ENCODE measurements around the gene GPSM3.

- TF ChIP-seq, protein P1, sequence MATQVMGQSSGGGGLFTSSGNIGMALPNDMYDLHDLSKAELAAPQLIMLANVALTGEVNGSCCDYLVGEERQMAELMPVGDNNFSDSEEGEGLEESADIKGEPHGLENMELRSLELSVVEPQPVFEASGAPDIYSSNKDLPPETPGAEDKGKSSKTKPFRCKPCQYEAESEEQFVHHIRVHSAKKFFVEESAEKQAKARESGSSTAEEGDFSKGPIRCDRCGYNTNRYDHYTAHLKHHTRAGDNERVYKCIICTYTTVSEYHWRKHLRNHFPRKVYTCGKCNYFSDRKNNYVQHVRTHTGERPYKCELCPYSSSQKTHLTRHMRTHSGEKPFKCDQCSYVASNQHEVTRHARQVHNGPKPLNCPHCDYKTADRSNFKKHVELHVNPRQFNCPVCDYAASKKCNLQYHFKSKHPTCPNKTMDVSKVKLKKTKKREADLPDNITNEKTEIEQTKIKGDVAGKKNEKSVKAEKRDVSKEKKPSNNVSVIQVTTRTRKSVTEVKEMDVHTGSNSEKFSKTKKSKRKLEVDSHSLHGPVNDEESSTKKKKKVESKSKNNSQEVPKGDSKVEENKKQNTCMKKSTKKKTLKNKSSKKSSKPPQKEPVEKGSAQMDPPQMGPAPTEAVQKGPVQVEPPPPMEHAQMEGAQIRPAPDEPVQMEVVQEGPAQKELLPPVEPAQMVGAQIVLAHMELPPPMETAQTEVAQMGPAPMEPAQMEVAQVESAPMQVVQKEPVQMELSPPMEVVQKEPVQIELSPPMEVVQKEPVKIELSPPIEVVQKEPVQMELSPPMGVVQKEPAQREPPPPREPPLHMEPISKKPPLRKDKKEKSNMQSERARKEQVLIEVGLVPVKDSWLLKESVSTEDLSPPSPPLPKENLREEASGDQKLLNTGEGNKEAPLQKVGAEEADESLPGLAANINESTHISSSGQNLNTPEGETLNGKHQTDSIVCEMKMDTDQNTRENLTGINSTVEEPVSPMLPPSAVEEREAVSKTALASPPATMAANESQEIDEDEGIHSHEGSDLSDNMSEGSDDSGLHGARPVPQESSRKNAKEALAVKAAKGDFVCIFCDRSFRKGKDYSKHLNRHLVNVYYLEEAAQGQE (IDR thresholded peaks at IDR 0.05; ENCODE audit: low read depth): no peak
- TF ChIP-seq TAF1 (IDR thresholded peaks at IDR 0.05; ENCODE audit: low read depth) (no peak), TEAD4 (IDR thresholded peaks at IDR 0.05) (no peak), CEBPB (IDR thresholded peaks at IDR 0.05) (no peak), NFIC (IDR thresholded peaks at IDR 0.05) (no peak), EP300 (IDR thresholded peaks at IDR 0.05; ENCODE audit: borderline replicate concordance) (no peak), TCF12 (IDR thresholded peaks at IDR 0.05; ENCODE audit: low read depth) (no peak), EGR1 (IDR thresholded peaks at IDR 0.05) (no peak), FOXM1 (IDR thresholded peaks at IDR 0.05; ENCODE audit: borderline replicate concordance, low read depth) (no peak), RAD21 (IDR thresholded peaks at IDR 0.05; ENCODE audit: low read depth) (no peak), ZBTB7A (IDR thresholded peaks at IDR 0.05; ENCODE audit: low read depth) (no peak), YY1 (IDR thresholded peaks at IDR 0.05; ENCODE audit: low read depth) (no peak), CREB1 (IDR thresholded peaks at IDR 0.05; ENCODE audit: low read depth) (no peak)
- TF ChIP-seq, protein P2, sequence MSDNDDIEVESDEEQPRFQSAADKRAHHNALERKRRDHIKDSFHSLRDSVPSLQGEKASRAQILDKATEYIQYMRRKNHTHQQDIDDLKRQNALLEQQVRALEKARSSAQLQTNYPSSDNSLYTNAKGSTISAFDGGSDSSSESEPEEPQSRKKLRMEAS (IDR thresholded peaks at IDR 0.05): no peak
These were observed 10.4 kb downstream of the GPSM3 start for GRCh38 chr6:32181915-32182529.

All from Ishikawa (cell line).